ENCODE results near the gene MYL4. TPM values are rescaled to one million over a fixed set of nuclear protein-coding genes. Genes with fewer than 3 reads are reported as not detected.

MYL4 gene
- total RNA-seq, 3 donors from 2014 or later (not counting 1 experiment from before 2014, with no cell fraction given) = 0.33 TPM; not detected in 2

DNA sequence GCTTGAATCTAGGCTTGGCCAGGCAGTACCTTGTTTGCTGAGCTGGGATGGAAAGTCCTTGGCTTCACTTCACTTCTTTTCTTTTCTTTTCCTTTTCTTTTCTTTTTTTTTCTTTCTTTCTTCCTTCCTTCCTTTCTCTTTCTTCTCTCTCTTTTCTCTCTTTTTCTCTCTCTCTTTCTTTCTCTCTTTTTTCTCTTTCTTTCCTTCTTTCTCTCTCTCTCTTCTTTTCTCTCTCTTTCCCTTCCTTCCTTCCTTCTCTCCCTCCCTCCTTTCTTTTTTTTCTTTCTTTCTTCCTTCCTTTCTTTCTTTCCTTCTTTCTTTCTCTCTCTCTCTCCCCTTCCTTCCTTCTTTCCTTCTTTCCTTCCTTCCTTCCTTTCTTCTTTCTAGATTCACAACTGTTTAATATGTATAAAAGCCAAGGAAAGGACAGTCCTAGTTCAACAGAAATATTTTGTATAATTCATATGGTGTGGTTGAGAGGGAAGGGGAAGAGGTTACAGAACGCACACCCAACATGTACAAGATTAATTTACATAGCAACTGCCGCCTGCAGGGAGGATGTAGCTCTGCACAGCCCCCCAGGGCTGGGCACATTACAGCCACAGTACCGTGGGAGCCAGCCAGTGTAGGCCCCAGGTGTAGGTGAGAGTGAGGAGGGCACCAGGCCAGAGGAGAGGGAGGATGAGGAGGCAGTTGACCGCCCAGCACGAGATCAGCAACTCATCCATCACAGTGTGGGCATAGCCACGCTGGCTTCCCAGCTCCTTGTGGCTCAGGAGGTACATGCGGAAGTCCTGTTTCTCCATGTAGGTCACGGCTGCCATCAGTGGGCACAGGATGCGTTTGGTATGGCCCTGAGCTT is 34.8 kb downstream of the MYL4 start:
- Histone ChIP-seq H3K4me1 (ENCODE audit: control insufficient read depth, insufficient read depth, low read length) (peaks cover 8% of the 10 kb centered on the region), H3K4me3 (ENCODE audit: low read length) (no peak overlapping the region), H3K27me3 (ENCODE audit: control insufficient read depth, insufficient read depth, low read length) (no peaks in the 10 kb centered on the region), H3K9me3 (ENCODE audit: control insufficient read depth, insufficient read depth, low read length) (no peaks in the 10 kb centered on the region), H3K27ac (ENCODE audit: low read length) (no peak overlapping the region), H3K36me3 (ENCODE audit: control insufficient read depth, insufficient read depth, low read length) (no peaks in the 10 kb centered on the region)
- intact Hi-C loops (cut with micrococcal nuclease) = no loop called here
- Mint-ChIP-seq H3K27me3 (ENCODE audit: low read depth in 2 of 2) (peaks cover 16 to 19% of the 10 kb centered on the region in 2 donors), H3K9me3 (no peaks in the 10 kb centered on the region), H3K4me1 (peaks cover 15 to 16% of the 10 kb centered on the region in 2 donors), H3K27ac (no peak overlapping the region), H3K4me3 (no peak overlapping the region), H3K36me3 (no peaks in the 10 kb centered on the region)
- TF ChIP-seq, protein P1, sequence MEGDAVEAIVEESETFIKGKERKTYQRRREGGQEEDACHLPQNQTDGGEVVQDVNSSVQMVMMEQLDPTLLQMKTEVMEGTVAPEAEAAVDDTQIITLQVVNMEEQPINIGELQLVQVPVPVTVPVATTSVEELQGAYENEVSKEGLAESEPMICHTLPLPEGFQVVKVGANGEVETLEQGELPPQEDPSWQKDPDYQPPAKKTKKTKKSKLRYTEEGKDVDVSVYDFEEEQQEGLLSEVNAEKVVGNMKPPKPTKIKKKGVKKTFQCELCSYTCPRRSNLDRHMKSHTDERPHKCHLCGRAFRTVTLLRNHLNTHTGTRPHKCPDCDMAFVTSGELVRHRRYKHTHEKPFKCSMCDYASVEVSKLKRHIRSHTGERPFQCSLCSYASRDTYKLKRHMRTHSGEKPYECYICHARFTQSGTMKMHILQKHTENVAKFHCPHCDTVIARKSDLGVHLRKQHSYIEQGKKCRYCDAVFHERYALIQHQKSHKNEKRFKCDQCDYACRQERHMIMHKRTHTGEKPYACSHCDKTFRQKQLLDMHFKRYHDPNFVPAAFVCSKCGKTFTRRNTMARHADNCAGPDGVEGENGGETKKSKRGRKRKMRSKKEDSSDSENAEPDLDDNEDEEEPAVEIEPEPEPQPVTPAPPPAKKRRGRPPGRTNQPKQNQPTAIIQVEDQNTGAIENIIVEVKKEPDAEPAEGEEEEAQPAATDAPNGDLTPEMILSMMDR (IDR thresholded peaks at IDR 0.05) = no peak
- 77% methylated on average over 8 of the region's 9 CpGs for WGBS (ENCODE audit: insufficient coverage)
- DNase-seq = no peak
- ATAC-seq = no peak

DNA sequence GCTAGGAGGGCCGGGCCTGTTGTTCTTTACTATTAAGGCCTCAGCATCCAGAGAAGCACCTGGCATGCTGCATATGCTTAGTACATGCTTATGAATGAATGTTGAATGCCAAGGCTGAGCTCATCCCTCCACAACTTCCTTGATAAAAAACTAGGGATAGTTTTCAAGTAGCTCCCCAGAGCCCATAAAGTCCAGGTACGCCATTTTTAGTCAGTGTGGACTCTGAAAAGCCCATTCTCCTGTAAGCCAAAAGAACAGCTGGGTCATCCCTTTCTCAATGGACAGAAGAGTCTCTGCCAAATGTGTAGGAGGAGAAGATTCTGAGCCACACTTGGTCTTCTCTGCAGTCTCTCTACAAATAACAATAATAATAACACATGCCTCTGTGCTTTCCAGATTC is 35.5 kb downstream of the MYL4 start:
- DNase-seq (no peak), ATAC-seq (no peak)
- intact Hi-C loops (cut with micrococcal nuclease) = no loop called here
- Mint-ChIP-seq H3K4me1 (peaks cover 11% of the 10 kb centered on the region in 2 donors), H3K36me3 (no peaks in the 10 kb centered on the region), H3K9me3 (no peaks in the 10 kb centered on the region), H3K4me3 (no peak overlapping the region), H3K27me3 (ENCODE audit: low read depth in 2 of 2) (peaks cover 16 to 19% of the 10 kb centered on the region in 2 donors), H3K27ac (no peak overlapping the region)
- no peaks in the 10 kb centered on the region for H3K9me3 ChIP-seq (ENCODE audit: control insufficient read depth, insufficient read depth, low read length)
- no peak overlapping the region for H3K27ac ChIP-seq (ENCODE audit: low read length)
- no peak overlapping the region for H3K4me3 ChIP-seq (ENCODE audit: low read length)
- TF ChIP-seq, protein P1 (IDR thresholded peaks at IDR 0.05) = no peak
- H3K4me1 ChIP-seq (ENCODE audit: control insufficient read depth, insufficient read depth, low read length) = peaks cover 7% of the 10 kb centered on the region
- H3K36me3 ChIP-seq (ENCODE audit: control insufficient read depth, insufficient read depth, low read length) = no peaks in the 10 kb centered on the region
- WGBS (ENCODE audit: insufficient coverage) = 89% methylated on average over 2 of the region's 2 CpGs
- H3K27me3 ChIP-seq (ENCODE audit: control insufficient read depth, insufficient read depth, low read length) = no peaks in the 10 kb centered on the region

DNA sequence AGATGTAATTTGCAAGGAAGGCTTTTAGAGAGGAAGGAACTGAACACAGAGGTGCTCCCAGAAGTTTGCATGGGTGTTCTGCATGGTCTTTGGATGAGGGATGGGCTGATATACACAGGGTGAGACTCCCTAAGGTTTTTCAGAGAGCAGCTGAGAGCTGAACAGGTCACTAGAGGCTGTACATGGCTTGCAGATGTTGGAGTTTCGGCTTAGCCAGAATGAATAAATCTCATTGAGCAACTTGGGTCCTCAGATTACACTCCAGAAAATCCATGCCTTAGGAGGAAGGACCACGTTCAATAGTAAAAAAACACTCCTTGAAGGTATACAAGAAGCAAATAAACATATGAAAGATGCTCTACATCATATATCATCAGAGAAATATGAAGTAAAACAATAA is 37.0 kb downstream of the MYL4 start:
- no peaks in the 10 kb centered on the region for H3K4me1 Mint-ChIP-seq
- no peak overlapping the region for H3K4me3 ChIP-seq (ENCODE audit: low read length)
- no peaks in the 10 kb centered on the region for H3K4me1 ChIP-seq (ENCODE audit: control insufficient read depth, insufficient read depth, low read length)
- no peak for ATAC-seq
- intact Hi-C loops (cut with micrococcal nuclease) = no loop called here
- no peaks in the 10 kb centered on the region for H3K27me3 ChIP-seq (ENCODE audit: control insufficient read depth, insufficient read depth, low read length)
- no peaks in the 10 kb centered on the region for H3K9me3 ChIP-seq (ENCODE audit: control insufficient read depth, insufficient read depth, low read length)
- 80% methylated on average over 2 of the region's 2 CpGs for WGBS (ENCODE audit: insufficient coverage)
- no peaks in the 10 kb centered on the region for H3K36me3 ChIP-seq (ENCODE audit: control insufficient read depth, insufficient read depth, low read length)
- no peak overlapping the region for H3K27ac Mint-ChIP-seq
- no peak for DNase-seq
- H3K36me3 Mint-ChIP-seq = no peaks in the 10 kb centered on the region
- no peak overlapping the region for H3K4me3 Mint-ChIP-seq
- H3K27me3 Mint-ChIP-seq (ENCODE audit: low read depth in 2 of 2) = peaks cover 20 to 25% of the 10 kb centered on the region in 2 donors
- H3K9me3 Mint-ChIP-seq = no peaks in the 10 kb centered on the region
- no peak overlapping the region for H3K27ac ChIP-seq (ENCODE audit: low read length)
- TF ChIP-seq, protein P1 (IDR thresholded peaks at IDR 0.05) = no peak

Data from natural killer cell (primary cell).